Measurements from ENCODE around the gene CDH23. TPM values are rescaled to one million over a fixed set of nuclear protein-coding genes. Genes with fewer than 3 reads are reported as not detected.

The CDH23 gene
- total RNA-seq, 1 experiment from 2014 or later, result 2.9 TPM

DNA sequence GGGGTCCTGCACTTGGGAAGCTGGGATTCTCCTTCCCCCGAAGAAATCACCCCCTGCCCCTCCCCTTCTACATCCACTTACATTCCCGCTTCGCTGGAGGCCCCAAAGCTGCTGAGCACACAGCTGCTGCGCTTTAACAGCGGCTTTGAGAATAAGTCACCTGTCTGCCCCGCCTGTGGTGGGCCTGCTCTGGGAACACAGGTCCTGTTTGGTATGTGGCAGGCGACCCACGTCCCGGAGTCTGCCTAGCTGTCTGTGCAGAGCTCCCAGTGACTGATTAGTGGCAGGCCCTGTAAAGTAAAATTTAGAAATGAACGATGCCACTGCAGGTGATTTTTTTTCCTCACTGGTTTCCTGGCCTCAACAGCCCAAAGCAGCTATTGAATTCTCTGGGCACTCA lies 47.0 kb downstream of the CDH23 start (continued):
- no peak for TF ChIP-seq ZNF232 (CRISPR knock-in tag; IDR thresholded peaks at IDR 0.05)
- TF ChIP-seq SP1 (CRISPR knock-in tag; conservative IDR thresholded peaks at IDR 0.05), result no peak
- TF ChIP-seq EMX1 (CRISPR knock-in tag; IDR thresholded peaks at IDR 0.05), result no peak
- TF ChIP-seq, protein P1, sequence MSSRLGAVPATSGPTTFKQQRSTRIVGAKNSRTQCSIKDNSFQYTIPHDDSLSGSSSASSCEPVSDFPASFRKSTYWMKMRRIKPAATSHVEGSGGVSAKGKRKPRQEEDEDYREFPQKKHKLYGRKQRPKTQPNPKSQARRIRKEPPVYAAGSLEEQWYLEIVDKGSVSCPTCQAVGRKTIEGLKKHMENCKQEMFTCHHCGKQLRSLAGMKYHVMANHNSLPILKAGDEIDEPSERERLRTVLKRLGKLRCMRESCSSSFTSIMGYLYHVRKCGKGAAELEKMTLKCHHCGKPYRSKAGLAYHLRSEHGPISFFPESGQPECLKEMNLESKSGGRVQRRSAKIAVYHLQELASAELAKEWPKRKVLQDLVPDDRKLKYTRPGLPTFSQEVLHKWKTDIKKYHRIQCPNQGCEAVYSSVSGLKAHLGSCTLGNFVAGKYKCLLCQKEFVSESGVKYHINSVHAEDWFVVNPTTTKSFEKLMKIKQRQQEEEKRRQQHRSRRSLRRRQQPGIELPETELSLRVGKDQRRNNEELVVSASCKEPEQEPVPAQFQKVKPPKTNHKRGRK (CRISPR knock-in tag; IDR thresholded peaks at IDR 0.05; ENCODE audit: borderline replicate concordance), result no peak

DNA sequence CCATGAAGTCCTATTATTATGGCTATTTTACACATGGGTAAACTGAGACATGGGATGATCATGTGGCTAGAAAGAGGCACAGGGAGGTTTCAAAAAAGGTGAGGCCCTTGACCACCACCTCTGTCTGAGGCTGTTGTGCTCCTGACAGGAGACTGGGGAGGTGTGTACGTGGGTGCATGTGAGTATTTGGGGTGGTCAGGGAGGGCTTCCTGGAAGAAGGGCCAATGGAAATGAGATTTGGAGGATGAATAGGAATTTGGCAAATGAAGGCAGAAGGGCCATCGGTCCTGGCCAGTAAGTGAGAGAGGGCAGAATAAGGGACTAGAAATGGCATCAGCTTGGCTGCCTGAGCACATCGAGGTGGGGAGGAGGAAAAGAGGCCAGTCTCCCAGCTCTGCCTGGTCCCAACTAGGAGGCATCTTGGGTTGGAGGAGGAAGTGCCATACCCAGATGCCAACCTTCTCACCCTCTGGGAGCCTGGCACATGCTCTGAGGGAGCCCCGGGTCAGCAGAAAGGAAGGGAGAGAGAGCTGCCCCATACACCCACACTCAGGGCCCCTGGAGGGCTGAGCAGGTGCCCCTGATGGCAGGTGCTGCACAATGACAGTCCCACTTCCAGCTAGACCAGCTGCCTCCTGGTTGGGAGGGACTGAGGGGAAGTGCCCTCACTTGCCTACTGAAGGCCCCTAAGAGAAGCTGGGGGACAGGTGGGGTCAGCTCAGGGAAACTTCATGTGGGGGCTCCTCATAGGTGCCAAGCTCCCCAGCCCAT lies 47.7 kb downstream of the CDH23 start:
- ATAC-seq (no peak), DNase-seq (ENCODE audit: low spot score) (no peak)
- no peak overlapping the region for H3K4me3 Mint-ChIP-seq
- no peak for TF ChIP-seq NFATC4 (CRISPR knock-in tag; IDR thresholded peaks at IDR 0.05)
- peaks cover 7% of the 10 kb centered on the region for H3K4me1 Mint-ChIP-seq
- peak overlapping the region; percentile 6; the same call in 1 of the 2 replicates for H3K27ac Mint-ChIP-seq
- H3K36me3 Mint-ChIP-seq, result no peaks in the 10 kb centered on the region
- no peaks in the 10 kb centered on the region for H3K27me3 Mint-ChIP-seq (ENCODE audit: low read depth)
- ChIA-PET POLR2A (no interaction called here), CTCF (interaction anchor here (1.1 to 2.2 kb wide), 7 partner anchors 15 to 261 kb away, joined by 3 to 12 read pairs (median 5); partner anchors contain the start of gene SLC29A3)
- H3K9me3 Mint-ChIP-seq, result no peaks in the 10 kb centered on the region

DNA sequence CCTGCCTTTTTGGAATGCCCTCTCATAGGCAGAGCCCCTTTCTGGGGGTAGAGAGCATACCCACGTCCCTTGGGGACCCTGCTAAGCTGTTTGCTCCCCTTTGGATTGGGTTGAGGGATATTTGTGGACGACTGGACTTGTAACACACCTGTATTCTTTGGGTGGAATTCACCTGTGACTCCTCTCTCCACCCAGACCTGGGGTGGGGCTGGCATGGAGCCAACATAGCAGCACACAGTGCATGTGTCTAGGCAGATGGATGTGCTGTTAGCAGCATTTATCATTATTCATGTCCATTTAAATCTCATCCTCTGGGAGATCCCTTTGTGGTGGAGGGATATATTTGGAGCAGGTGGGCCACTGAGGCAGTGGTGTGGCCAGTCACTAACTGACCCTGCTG lies 51.0 kb downstream of the CDH23 start:
- no peaks in the 10 kb centered on the region; the same call in 1 of the 2 replicates for H3K27me3 Mint-ChIP-seq (ENCODE audit: low read depth)
- CTCF ChIA-PET, result no interaction called here
- ATAC-seq (no peak), DNase-seq (ENCODE audit: low spot score) (no peak)
- POLR2A ChIA-PET, result no interaction called here
- H3K4me3 Mint-ChIP-seq, result no peak overlapping the region
- H3K4me1 Mint-ChIP-seq, result peaks cover 7% of the 10 kb centered on the region
- no peaks in the 10 kb centered on the region for H3K36me3 Mint-ChIP-seq
- H3K9me3 Mint-ChIP-seq, result no peaks in the 10 kb centered on the region
- H3K27ac Mint-ChIP-seq, result no peak overlapping the region
- no peak for TF ChIP-seq FOXK1 (CRISPR knock-in tag; IDR thresholded peaks at IDR 0.05)
- TF ChIP-seq, protein P2, sequence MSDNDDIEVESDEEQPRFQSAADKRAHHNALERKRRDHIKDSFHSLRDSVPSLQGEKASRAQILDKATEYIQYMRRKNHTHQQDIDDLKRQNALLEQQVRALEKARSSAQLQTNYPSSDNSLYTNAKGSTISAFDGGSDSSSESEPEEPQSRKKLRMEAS (CRISPR knock-in tag; IDR thresholded peaks at IDR 0.05), result no peak

DNA sequence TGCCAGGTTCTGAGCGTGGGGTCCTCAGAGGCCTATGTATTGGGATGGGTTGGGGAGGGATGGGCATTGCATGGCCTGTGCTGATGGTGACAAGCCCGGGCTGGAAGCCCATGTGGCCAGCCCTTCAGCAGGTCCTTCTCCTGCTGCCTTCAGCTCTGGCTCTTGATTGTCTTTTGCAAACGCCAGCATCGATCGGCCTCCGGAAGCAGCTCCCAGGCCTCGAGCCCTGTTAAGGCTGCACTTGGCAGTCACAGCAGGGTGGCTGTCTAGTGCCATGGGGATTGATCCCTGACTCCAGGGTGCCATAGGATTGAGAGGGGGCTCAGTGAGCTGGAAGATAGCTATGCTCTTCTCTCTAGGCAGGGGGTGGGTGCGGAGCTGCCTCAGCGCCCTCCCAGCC lies 51.4 kb downstream of the CDH23 start:
- ChIA-PET POLR2A (no interaction called here), CTCF (interaction anchor here (2.0 kb wide), 1 partner anchor 248 kb away, joined by 5 read pairs; no protein-coding TSS in a partner anchor)
- Mint-ChIP-seq H3K27me3 (ENCODE audit: low read depth) (no peaks in the 10 kb centered on the region; the same call in 1 of the 2 replicates), H3K4me1 (peaks cover 7% of the 10 kb centered on the region), H3K36me3 (no peaks in the 10 kb centered on the region), H3K27ac (no peak overlapping the region), H3K9me3 (no peaks in the 10 kb centered on the region), H3K4me3 (no peak overlapping the region)
- ATAC-seq (no peak), DNase-seq (ENCODE audit: low spot score) (no peak)
- TF ChIP-seq, protein P3, sequence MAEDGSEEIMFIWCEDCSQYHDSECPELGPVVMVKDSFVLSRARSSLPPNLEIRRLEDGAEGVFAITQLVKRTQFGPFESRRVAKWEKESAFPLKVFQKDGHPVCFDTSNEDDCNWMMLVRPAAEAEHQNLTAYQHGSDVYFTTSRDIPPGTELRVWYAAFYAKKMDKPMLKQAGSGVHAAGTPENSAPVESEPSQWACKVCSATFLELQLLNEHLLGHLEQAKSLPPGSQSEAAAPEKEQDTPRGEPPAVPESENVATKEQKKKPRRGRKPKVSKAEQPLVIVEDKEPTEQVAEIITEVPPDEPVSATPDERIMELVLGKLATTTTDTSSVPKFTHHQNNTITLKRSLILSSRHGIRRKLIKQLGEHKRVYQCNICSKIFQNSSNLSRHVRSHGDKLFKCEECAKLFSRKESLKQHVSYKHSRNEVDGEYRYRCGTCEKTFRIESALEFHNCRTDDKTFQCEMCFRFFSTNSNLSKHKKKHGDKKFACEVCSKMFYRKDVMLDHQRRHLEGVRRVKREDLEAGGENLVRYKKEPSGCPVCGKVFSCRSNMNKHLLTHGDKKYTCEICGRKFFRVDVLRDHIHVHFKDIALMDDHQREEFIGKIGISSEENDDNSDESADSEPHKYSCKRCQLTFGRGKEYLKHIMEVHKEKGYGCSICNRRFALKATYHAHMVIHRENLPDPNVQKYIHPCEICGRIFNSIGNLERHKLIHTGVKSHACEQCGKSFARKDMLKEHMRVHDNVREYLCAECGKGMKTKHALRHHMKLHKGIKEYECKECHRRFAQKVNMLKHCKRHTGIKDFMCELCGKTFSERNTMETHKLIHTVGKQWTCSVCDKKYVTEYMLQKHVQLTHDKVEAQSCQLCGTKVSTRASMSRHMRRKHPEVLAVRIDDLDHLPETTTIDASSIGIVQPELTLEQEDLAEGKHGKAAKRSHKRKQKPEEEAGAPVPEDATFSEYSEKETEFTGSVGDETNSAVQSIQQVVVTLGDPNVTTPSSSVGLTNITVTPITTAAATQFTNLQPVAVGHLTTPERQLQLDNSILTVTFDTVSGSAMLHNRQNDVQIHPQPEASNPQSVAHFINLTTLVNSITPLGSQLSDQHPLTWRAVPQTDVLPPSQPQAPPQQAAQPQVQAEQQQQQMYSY (CRISPR knock-in tag; IDR thresholded peaks at IDR 0.05), result no peak
- TF ChIP-seq IRF2 (CRISPR knock-in tag; IDR thresholded peaks at IDR 0.05; ENCODE audit: borderline replicate concordance, low read depth), result no peak

DNA sequence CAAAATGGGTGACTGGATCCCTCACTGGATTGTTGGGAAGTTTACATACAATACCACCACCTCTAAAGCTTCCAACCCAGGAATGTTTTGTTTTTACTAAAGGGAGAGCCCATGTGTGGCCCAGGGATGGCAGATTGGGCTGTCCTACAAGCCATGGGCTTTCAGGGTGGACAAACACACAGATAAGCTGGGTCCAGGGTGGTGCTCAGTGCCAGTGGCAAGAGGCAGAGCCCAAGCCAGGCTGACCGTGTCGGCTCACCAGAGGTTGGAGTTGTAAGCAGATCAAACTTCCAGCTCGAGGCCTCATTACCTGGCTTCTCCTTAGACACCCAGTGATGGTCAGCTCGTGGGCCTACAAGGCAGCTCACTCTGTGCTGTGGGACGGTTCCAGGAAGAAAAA lies 52.3 kb downstream of the CDH23 start:
- POLR2A ChIA-PET, result no interaction called here
- ATAC-seq, result no peak
- no peaks in the 10 kb centered on the region for H3K36me3 Mint-ChIP-seq
- CTCF ChIA-PET, result interaction anchor here (0.6 to 2.0 kb wide), 5 partner anchors 8 to 247 kb away, joined by 3 to 5 read pairs (median 3); no protein-coding TSS in a partner anchor
- H3K4me1 Mint-ChIP-seq, result peaks cover 2% of the 10 kb centered on the region; the same call in 1 of the 2 replicates
- no peak for DNase-seq (ENCODE audit: low spot score)
- H3K27ac Mint-ChIP-seq, result no peak overlapping the region
- H3K4me3 Mint-ChIP-seq, result no peak overlapping the region
- H3K27me3 Mint-ChIP-seq (ENCODE audit: low read depth), result no peaks in the 10 kb centered on the region; the same call in 1 of the 2 replicates
- H3K9me3 Mint-ChIP-seq, result no peaks in the 10 kb centered on the region
- TF ChIP-seq FOXP1 (CRISPR knock-in tag; IDR thresholded peaks at IDR 0.05; ENCODE audit: borderline replicate concordance), result no peak
- TF ChIP-seq, protein P4, sequence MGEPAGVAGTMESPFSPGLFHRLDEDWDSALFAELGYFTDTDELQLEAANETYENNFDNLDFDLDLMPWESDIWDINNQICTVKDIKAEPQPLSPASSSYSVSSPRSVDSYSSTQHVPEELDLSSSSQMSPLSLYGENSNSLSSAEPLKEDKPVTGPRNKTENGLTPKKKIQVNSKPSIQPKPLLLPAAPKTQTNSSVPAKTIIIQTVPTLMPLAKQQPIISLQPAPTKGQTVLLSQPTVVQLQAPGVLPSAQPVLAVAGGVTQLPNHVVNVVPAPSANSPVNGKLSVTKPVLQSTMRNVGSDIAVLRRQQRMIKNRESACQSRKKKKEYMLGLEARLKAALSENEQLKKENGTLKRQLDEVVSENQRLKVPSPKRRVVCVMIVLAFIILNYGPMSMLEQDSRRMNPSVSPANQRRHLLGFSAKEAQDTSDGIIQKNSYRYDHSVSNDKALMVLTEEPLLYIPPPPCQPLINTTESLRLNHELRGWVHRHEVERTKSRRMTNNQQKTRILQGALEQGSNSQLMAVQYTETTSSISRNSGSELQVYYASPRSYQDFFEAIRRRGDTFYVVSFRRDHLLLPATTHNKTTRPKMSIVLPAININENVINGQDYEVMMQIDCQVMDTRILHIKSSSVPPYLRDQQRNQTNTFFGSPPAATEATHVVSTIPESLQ (CRISPR knock-in tag; IDR thresholded peaks at IDR 0.05), result no peak
- no peak for TF ChIP-seq NFATC4 (CRISPR knock-in tag; IDR thresholded peaks at IDR 0.05)
- TF ChIP-seq, protein P5, sequence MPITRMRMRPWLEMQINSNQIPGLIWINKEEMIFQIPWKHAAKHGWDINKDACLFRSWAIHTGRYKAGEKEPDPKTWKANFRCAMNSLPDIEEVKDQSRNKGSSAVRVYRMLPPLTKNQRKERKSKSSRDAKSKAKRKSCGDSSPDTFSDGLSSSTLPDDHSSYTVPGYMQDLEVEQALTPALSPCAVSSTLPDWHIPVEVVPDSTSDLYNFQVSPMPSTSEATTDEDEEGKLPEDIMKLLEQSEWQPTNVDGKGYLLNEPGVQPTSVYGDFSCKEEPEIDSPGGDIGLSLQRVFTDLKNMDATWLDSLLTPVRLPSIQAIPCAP (CRISPR knock-in tag; IDR thresholded peaks at IDR 0.05), result no peak
- TF ChIP-seq ZNF317 (CRISPR knock-in tag; IDR thresholded peaks at IDR 0.05; ENCODE audit: borderline replicate concordance, low read depth), result no peak

All from WTC11 (cell line).